Astrocyte of the cerebellum (primary cell): ENCODE data around the gene PRKG1.

Source experiments
- DNase-seq: peaks from one replicate; pipeline ENCODE4 v3.0.0-alpha.2; 2011; ENCODE audit warnings: low read depth
- H3K4me3 ChIP-seq: 2 replicates; pipeline ENCODE4 v1.5.1; 2011; ENCODE audit warnings: mild to moderate bottlenecking, low read depth, low read length, moderate library complexity
- in situ Hi-C: cut with HindIII; loops from 2 replicates; pipeline ENCODE4 v1.10.0; 2017; ENCODE audit warnings: low sequenced_read_pairs
- TF ChIP-seq, protein P1 (sequence below): IDR thresholded peaks from 2 replicates; pipeline ENCODE4 v1.5.1; 2012; ENCODE audit warnings: low read length, low read depth, moderate library complexity, mild to moderate bottlenecking; ENCODE audit errors: missing control alignments

The PRKG1 gene

DNA sequence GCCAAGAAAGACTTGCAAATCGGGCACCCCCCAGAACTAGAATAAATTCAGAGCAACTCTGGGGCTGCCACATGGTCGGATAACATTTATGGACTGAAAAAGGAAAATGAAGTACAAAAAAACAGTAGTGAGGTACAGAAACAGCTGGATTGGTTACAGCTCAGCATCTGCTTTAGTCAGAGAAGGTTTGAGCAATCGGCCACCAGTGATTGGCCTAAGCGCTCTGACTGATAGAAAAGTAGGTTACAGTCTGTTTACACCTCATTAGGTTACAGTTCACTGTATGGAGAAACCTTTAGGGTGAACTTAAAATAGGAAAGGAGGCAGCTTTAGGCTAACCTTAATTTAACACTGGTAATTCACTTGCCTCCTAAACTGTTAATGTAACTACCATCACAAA is 1137.8 kb downstream of the PRKG1 start:
- in situ Hi-C loops = no loop called here
- no peak overlapping the region for H3K4me3 ChIP-seq
- DNase-seq = no peak
- TF ChIP-seq, protein P1, sequence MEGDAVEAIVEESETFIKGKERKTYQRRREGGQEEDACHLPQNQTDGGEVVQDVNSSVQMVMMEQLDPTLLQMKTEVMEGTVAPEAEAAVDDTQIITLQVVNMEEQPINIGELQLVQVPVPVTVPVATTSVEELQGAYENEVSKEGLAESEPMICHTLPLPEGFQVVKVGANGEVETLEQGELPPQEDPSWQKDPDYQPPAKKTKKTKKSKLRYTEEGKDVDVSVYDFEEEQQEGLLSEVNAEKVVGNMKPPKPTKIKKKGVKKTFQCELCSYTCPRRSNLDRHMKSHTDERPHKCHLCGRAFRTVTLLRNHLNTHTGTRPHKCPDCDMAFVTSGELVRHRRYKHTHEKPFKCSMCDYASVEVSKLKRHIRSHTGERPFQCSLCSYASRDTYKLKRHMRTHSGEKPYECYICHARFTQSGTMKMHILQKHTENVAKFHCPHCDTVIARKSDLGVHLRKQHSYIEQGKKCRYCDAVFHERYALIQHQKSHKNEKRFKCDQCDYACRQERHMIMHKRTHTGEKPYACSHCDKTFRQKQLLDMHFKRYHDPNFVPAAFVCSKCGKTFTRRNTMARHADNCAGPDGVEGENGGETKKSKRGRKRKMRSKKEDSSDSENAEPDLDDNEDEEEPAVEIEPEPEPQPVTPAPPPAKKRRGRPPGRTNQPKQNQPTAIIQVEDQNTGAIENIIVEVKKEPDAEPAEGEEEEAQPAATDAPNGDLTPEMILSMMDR = no peak

DNA sequence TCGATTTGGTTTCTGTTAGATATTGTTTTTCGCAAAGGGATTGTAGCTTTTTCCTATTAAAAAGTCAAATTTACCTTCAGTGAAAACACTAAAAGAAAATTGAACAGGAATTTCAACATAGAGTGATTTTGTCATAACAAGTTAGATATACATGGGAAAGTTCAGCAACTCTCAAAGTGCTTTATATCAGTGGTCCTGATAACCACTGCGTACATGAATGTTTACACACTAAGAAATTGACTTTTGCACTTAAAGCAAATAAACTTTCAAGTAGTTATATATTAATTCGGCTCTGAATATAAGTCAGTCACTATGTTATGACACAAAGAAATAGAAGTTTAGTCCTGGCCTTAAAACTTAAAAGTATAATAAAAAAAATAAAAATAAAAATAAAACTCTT is 1138.5 kb downstream of the PRKG1 start:
- DNase-seq = no peak
- in situ Hi-C loops = no loop called here
- no peak overlapping the region for H3K4me3 ChIP-seq
- TF ChIP-seq, protein P1 = no peak

DNA sequence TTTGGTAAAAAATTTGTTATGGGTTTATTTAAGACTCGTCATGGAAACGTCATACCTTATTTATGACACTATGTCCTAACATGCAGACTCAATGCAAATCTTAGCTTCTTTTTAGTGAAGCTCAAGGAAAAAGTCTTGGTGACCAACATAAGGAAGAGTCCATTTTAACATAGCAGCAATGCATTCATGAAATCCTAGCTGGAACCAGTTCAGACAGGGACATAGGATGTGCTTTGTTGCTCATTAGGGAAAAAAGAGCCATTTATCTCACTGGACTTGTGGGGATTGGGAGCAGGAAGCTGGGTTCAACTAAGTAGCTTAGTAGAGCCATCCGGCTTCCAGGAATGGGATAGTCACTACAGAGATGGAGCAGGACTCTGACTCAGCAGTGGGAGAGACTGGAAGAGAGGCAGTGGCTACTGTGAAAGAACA is 1139.0 kb downstream of the PRKG1 start:
- in situ Hi-C loops = no loop called here
- TF ChIP-seq, protein P1 = no peak
- no peak for DNase-seq
- H3K4me3 ChIP-seq = no peak overlapping the region

DNA sequence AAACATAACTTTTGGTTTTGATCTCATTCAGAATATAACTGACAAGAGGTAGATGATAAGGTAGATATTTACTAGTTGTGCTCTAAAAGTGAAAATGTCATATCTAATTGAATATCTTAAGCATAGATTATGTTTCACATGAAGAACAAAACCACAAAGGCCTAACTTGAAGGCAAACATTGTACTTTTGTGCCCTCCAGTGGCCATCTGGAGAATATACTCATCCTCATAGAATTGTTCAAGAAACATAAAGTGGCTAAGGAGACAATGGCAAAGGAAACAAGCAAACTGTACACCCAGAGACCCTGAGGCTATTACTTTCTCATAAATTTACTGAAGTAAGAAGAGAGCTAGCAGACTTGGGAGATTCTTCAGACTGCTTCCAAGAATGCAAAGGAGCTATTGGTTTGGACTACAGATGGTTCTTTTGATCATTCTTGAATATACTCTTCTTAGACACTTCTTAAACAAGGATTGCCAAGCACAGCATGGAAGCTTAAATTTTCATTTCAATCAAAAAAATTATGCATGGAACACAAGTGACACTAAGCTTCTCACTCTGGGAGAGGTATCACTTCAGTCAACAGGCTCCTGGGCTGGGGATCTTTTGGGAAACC is 1141.6 kb downstream of the PRKG1 start:
- in situ Hi-C loops = no loop called here
- DNase-seq = peak; percentile 70
- TF ChIP-seq, protein P1 = peak; percentile 65
- no peak overlapping the region for H3K4me3 ChIP-seq

DNA sequence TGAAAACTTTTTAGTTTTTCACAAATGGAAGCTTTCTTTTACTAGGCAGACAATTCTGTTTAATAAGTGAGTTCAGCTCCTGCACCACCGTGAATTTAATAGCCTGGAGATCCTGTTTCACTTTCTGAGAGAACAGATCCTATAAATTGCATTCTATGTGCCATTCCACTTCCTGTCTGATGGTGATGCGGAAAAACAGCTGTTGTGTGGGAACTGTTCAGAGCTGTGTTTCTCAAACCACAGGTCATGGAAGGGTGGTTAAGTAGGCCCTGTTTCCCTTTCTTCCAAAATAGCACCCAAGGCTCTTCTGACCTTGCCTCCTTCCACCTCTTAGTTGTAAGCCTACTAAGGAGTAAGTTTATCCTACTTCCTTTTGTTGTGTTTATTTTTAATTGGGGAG is 1142.6 kb downstream of the PRKG1 start:
- in situ Hi-C loops = no loop called here
- DNase-seq = peak; percentile 70
- H3K4me3 ChIP-seq = no peak overlapping the region
- TF ChIP-seq, protein P1 = no peak

DNA sequence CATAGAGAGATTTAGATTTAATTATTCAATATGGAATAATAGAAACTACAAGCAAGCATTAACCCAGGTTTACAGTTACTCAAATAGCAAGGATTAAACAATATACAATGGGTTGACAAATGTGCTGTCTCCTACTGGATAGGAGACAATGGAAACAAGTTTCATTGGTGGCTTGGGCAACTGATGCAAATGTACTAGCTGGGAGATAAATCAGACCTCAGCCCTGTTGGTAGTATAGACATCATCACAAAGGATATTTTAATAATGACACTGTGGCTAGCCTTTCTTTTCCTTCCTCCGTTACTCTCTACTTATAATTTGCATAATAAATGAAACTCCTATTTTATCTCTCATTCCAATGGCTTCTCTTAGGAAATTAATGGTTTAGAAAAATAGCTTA is 1143.2 kb downstream of the PRKG1 start:
- TF ChIP-seq, protein P1 = no peak
- H3K4me3 ChIP-seq = no peak overlapping the region
- in situ Hi-C loops = no loop called here
- no peak for DNase-seq
